Activated effector memory CD4-positive, alpha-beta T cell treated with Interleukin-2 at 50 U/mL for 16 hours (primary cell): ENCODE results near the gene ZDHHC12.

Source experiments
- DNase-seq: peaks from one replicate; pipeline ENCODE4 v3.0.0-alpha.2; 2020

ZDHHC12 gene

GRCh38 chr9:128684325-128685199 is 39.4 kb downstream of the ZDHHC12 start:
- peak; percentile 67 for DNase-seq

GRCh38 chr9:128684065-128684324 is 39.9 kb downstream of the ZDHHC12 start:
- no peak for DNase-seq

GRCh38 chr9:128683340-128684064 is 40.4 kb downstream of the ZDHHC12 start:
- DNase-seq: no peak

- no peak for DNase-seq
Observed at GRCh38 chr9:128677794-128678193, 46.1 kb downstream of the ZDHHC12 start.

- no peak for DNase-seq
Observed at GRCh38 chr9:128675382-128675781, 48.5 kb downstream of the ZDHHC12 start.
